H9 (cell line): Measurements from ENCODE around the gene DOK6. TPM values are rescaled to one million over a fixed set of nuclear protein-coding genes. Genes with fewer than 3 reads are reported as not detected.

Experiments used
- DNase-seq: peaks from one replicate; pipeline ENCODE4 v3.0.0-alpha.2; 2017
- H2AFZ ChIP-seq: one replicate; pipeline ENCODE4 v1.6.1; 2013; ENCODE audit warnings: mild to moderate bottlenecking, low read length, control low read depth, moderate library complexity
- H2AK5ac ChIP-seq: 2 replicates; pipeline ENCODE4 v1.6.1; 2013; ENCODE audit warnings: low read length, control low read depth, mixed read lengths; ENCODE audit not compliant: insufficient read length
- H2BK120ac ChIP-seq: one replicate; pipeline ENCODE4 v1.6.1; 2013; ENCODE audit warnings: low read depth, mild to moderate bottlenecking, low read length, control low read depth, inconsistent platforms; ENCODE audit not compliant: poor library complexity, severe bottlenecking
- H2BK12ac ChIP-seq: 2 replicates; pipeline ENCODE4 v1.6.1; 2013; ENCODE audit warnings: low read length, control low read depth, mixed read lengths, low read depth; ENCODE audit not compliant: insufficient read length
- H2BK15ac ChIP-seq: 2 replicates; pipeline ENCODE4 v1.6.1; 2013; ENCODE audit warnings: low read depth, low read length, control low read depth
- H2BK20ac ChIP-seq: one replicate; pipeline ENCODE4 v1.6.1; 2013; ENCODE audit warnings: low read depth, mild to moderate bottlenecking, low read length, control low read depth, inconsistent platforms; ENCODE audit not compliant: poor library complexity, severe bottlenecking
- H2BK5ac ChIP-seq: 2 replicates; pipeline ENCODE4 v1.6.1; 2013; ENCODE audit warnings: low read length, control low read depth, mixed read lengths; ENCODE audit not compliant: insufficient read length
- H3K14ac ChIP-seq: 2 replicates; pipeline ENCODE4 v1.6.1; 2013; ENCODE audit warnings: low read length, control low read depth; ENCODE audit not compliant: insufficient read depth
- H3K18ac ChIP-seq: 2 replicates; pipeline ENCODE4 v1.6.1; 2013; ENCODE audit warnings: low read depth, mild to moderate bottlenecking, mixed read lengths, low read length, control low read depth; ENCODE audit not compliant: insufficient read length
- H3K23ac ChIP-seq: 2 replicates; pipeline ENCODE4 v1.6.1; 2013; ENCODE audit warnings: low read length, control low read depth, mixed read lengths, low read depth; ENCODE audit not compliant: insufficient read length
- H3K23me2 ChIP-seq: 2 replicates; pipeline ENCODE4 v1.6.1; 2013; ENCODE audit warnings: low read depth, mild to moderate bottlenecking, mixed read lengths, low read length, control low read depth; ENCODE audit not compliant: insufficient read length, poor library complexity, severe bottlenecking
- H3K27ac ChIP-seq: 2 replicates; pipeline ENCODE4 v1.5.1; 2013; ENCODE audit warnings: low read length, control low read depth, mixed read lengths, low read depth; ENCODE audit not compliant: insufficient read length
- H3K27me3 ChIP-seq: 2 replicates; pipeline ENCODE4 v1.6.1; 2013; ENCODE audit warnings: low read length, control low read depth, inconsistent platforms; ENCODE audit not compliant: insufficient read depth
- H3K4ac ChIP-seq: 2 replicates; pipeline ENCODE4 v1.6.1; 2013; ENCODE audit warnings: low read depth, mild to moderate bottlenecking, control low read depth, inconsistent platforms, low read length, moderate library complexity
- H3K4me1 ChIP-seq: 2 replicates; pipeline ENCODE4 v1.6.1; 2013; ENCODE audit warnings: low read length, control low read depth, inconsistent platforms; ENCODE audit not compliant: insufficient read depth
- H3K4me2 ChIP-seq: 2 replicates; pipeline ENCODE4 v1.6.1; 2013; ENCODE audit warnings: low read length, control low read depth, mixed read lengths; ENCODE audit not compliant: insufficient read length, insufficient read depth
- H3K56ac ChIP-seq: 2 replicates; pipeline ENCODE4 v1.6.1; 2013; ENCODE audit warnings: low read depth, mild to moderate bottlenecking, mixed read lengths, low read length, control low read depth; ENCODE audit not compliant: insufficient read length
- H3K79me1 ChIP-seq: 2 replicates; pipeline ENCODE4 v1.6.1; 2013; ENCODE audit warnings: low read depth, mild to moderate bottlenecking, moderate library complexity, low read length, control low read depth, inconsistent platforms; ENCODE audit not compliant: insufficient read depth, poor library complexity, severe bottlenecking
- H3K79me2 ChIP-seq: 2 replicates; pipeline ENCODE4 v1.6.1; 2013; ENCODE audit warnings: low read length, control low read depth, inconsistent platforms; ENCODE audit not compliant: insufficient read depth
- H3K9ac ChIP-seq: 2 replicates; pipeline ENCODE4 v1.6.1; 2013; ENCODE audit warnings: low read length, control low read depth, mixed read lengths; ENCODE audit not compliant: insufficient read length; ENCODE audit errors: extremely low read depth
- H3K9me3 ChIP-seq: one replicate; pipeline ENCODE4 v1.6.1; 2013; ENCODE audit warnings: low read depth, low read length, inconsistent platforms; ENCODE audit not compliant: control insufficient read depth
- H3T11ph ChIP-seq: one replicate; pipeline ENCODE4 v1.6.1; 2013; ENCODE audit warnings: mild to moderate bottlenecking, low read length, control low read depth, inconsistent platforms
- H4K20me1 ChIP-seq: one replicate; pipeline ENCODE4 v1.6.1; 2013; ENCODE audit not compliant: control insufficient read depth, insufficient read length, insufficient read depth
- H4K5ac ChIP-seq: 2 replicates; pipeline ENCODE4 v1.6.1; 2013; ENCODE audit warnings: low read depth, mild to moderate bottlenecking, mixed read lengths, low read length, control low read depth; ENCODE audit not compliant: insufficient read length
- H4K8ac ChIP-seq: replicated peaks from 2 replicates; pipeline ENCODE4 v1.6.1; 2013; ENCODE audit warnings: low read length, control low read depth, mixed read lengths, low read depth; ENCODE audit not compliant: insufficient read length
- H4K91ac ChIP-seq: 2 replicates; pipeline ENCODE4 v1.6.1; 2013; ENCODE audit warnings: low read depth, mild to moderate bottlenecking, moderate library complexity, mixed read lengths, low read length, control low read depth; ENCODE audit not compliant: insufficient read length
- H3K27ac Mint-ChIP-seq, 3 experiments: 2 replicates in 2 of 3; 3 replicates in 1 of 3; pipeline ENCODE4 v1.8.0; 2020 to 2021; ENCODE audit warnings: mixed read lengths in 3 of 3, mild to moderate bottlenecking in 1 of 3, moderate library complexity in 1 of 3
- H3K27me3 Mint-ChIP-seq: 2 replicates; pipeline ENCODE4 v1.8.0; 2021; ENCODE audit warnings: low read depth, mild to moderate bottlenecking, moderate library complexity, mixed read lengths
- H3K36me3 Mint-ChIP-seq, 3 experiments: 2 replicates in 2 of 3; 3 replicates in 1 of 3; pipeline ENCODE4 v1.8.0; 2020 to 2021; ENCODE audit warnings: low read depth in 3 of 3, mixed read lengths in 3 of 3; ENCODE audit not compliant: insufficient read depth in 1 of 3
- H3K4me1 Mint-ChIP-seq, 2 experiments: 2 replicates each; pipeline ENCODE4 v1.8.0; 2020; ENCODE audit warnings: mixed read lengths in 2 of 2
- H3K4me3 Mint-ChIP-seq, 2 experiments: 2 replicates in 1 of 2; 3 replicates in 1 of 2; pipeline ENCODE4 v1.8.0; 2020 to 2021; ENCODE audit warnings: mild to moderate bottlenecking in 2 of 2, mixed read lengths in 2 of 2, moderate library complexity in 1 of 2
- H3K9me3 Mint-ChIP-seq, 2 experiments: 2 replicates in 1 of 2; 3 replicates in 1 of 2; pipeline ENCODE4 v1.8.0; 2020; ENCODE audit warnings: mild to moderate bottlenecking in 2 of 2, mixed read lengths in 2 of 2, moderate library complexity in 1 of 2
- CTCF ChIP-seq: fragments of 200-600 bp; sonication (generic); conservative IDR thresholded peaks from 3 replicates; pipeline ENCODE4 v1.8.0; 2021; ENCODE audit warnings: antibody characterized with exemption, mild to moderate bottlenecking
- WGBS: extraction: QIAGEN DNeasy Blood & Tissue Kit; methylation state at CpG from one replicate; pipeline ENCODE4 v1.1.7; 2013; ENCODE audit warnings: missing lambda C conversion rate, low lambda C conversion rate, mixed read lengths; ENCODE audit not compliant: insufficient read length; ENCODE audit errors: extremely low coverage; 5-methylcytosine and 5-hydroxymethylcytosine counted together
- total RNA-seq: library from RNA; stranded (reverse); gene quantifications from 2 replicates; pipeline ENCODE4 v1.2.1, GENCODE V29; 2021

The DOK6 gene
- total RNA-seq, 1 experiment from 2014 or later = 0.20 TPM

GRCh38 chr18:69889009-69889408 lies 488.3 kb downstream of the DOK6 start:
- H3K9me3 Mint-ChIP-seq = peaks cover 0 to 3% of the 10 kb centered on the region in 2 experiments; a peak in 2 of 5 replicates
- Histone ChIP-seq H3K79me2 (no peaks in the 10 kb centered on the region), H2BK5ac (no peak overlapping the region), H3K56ac (no peak overlapping the region), H4K20me1 (no peaks in the 10 kb centered on the region), H3K23ac (no peak overlapping the region), H3K4me1 (no peaks in the 10 kb centered on the region), H4K91ac (no peak overlapping the region), H2AFZ (no peak overlapping the region), H3K18ac (no peak overlapping the region), H3K27me3 (no peaks in the 10 kb centered on the region), H3K14ac (no peak overlapping the region), H3K4me2 (no peak overlapping the region), H3K4ac (no peak overlapping the region), H3K27ac (no peak overlapping the region), H3K23me2 (no peaks in the 10 kb centered on the region), H3T11ph (no peak overlapping the region), H2BK120ac (no peak overlapping the region), H3K79me1 (no peaks in the 10 kb centered on the region), H2AK5ac (no peak overlapping the region), H3K9ac (no peak overlapping the region), H2BK20ac (no peak overlapping the region), H2BK12ac (no peak overlapping the region), H2BK15ac (no peak overlapping the region), H4K8ac (no peak overlapping the region), H3K9me3 (no peaks in the 10 kb centered on the region), H4K5ac (no peak overlapping the region)
- peaks cover 8 to 12% of the 10 kb centered on the region in 2 experiments for H3K4me1 Mint-ChIP-seq
- no peak for DNase-seq
- H3K4me3 Mint-ChIP-seq = no peak overlapping the region
- H3K27ac Mint-ChIP-seq = no peak overlapping the region
- no peak for TF ChIP-seq CTCF
- H3K36me3 Mint-ChIP-seq = peaks cover 0 to 6% (median 0%) of the 10 kb centered on the region in 3 experiments; a peak in 3 of 7 replicates
- WGBS = no CpG with 5 or more reads among the region's 4 CpGs
- H3K27me3 Mint-ChIP-seq = no peaks in the 10 kb centered on the region
